Ammon's horn (tissue), 1 donor: ENCODE measurements around the gene TXNDC17.
"Not testable (repeated sequence)": the region's sequence is repeated elsewhere in the genome, so short reads cannot be mapped to it uniquely, and the experiment has no call there.

Experiments used
- DNase-seq: peaks from one replicate; pipeline ENCODE4 v3.0.0-alpha.2; 2016; ENCODE audit warnings: low spot score

TXNDC17 gene

DNA sequence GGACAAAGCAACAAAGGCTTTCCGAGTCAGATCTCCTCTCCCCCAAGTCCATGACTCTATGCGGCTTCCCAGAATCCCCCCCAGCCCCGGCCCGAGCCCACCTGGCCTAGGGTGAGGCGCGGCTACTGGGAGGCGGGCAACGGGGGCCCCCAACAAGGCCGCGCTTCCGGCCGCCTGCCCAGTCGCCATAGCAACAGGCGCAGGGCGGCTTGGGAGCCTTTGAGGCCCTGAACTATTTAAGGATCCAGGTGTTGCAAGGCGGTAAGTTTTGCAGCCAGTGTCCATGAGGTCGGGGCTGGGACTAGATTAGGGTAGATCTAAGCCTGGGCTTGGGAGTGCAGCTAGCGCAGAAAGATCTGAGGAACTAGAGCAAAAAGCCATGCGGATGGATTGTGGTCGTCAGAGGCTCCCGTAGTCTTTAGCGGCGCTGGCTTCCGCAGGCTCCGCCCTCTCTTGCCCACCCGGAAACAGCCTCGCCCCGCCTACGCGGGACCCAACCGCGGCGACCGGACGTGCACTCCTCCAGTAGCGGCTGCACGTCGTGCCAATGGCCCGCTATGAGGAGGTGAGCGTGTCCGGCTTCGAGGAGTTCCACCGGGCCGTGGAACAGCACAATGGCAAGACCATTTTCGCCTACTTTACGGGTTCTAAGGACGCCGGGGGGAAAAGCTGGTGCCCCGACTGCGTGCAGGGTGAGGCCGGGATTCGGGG is at the start of gene TXNDC17, which contains the start of gene KIAA0753:
TSS of gene TXNDC17 (plus strand) at position 525 of the 711 bp plus-strand sequence. CDS start at position 548, 23 bp downstream.
TSS of gene KIAA0753 (minus strand) at position 176 of the 711 bp plus-strand sequence. CDS start 5,608 bp downstream, outside the sequence.
- DNase-seq = peak; percentile 90

- DNase-seq = no peak
Measured at GRCh38 chr17:6591599-6592158, 49.2 kb upstream of the TXNDC17 start.

- DNase-seq = no peak
Measured at GRCh38 chr17:6592173-6592572, 48.7 kb upstream of the TXNDC17 start.

- DNase-seq = not testable (repeated sequence)
Measured at GRCh38 chr17:6593371-6593770, 47.5 kb upstream of the TXNDC17 start.

DNA sequence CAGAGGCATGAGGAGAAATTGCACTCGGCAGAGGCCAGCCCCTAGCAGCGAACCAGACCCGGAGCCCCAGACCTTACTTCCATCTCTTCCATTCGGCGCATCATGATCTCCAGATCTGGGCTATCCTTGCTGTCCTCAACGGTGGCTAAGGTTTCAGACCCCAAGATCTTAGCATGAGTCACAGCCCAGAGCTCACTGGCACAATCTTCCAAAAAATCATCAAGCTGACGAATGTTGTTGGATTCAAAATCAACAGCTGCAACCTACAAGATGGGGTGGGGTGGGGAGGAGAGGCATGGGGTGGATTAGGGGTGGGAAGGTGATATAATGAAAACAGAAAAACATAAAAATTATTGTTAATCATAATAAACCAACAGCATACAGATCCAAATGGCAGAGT is 44.8 kb upstream of the TXNDC17 start:
- DNase-seq = no peak

DNA sequence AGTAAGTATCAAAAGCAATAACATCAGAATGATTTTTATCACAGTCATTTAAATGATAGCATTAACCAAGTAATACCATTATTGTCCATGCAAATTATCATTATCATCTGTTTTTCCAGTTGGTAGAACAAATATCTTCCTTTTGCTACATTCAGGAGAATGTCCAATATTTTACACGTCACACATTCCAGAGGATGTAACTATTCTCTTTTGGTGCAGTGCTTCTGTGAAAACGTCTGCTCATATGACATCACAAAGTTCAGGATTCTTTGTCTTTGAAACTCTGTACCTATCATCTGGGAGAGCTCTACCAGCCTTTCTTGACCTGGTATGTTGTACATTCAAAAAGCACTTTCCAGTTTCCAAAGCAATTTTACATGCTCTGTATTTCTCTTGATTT is 44.3 kb upstream of the TXNDC17 start:
- DNase-seq = no peak

- no peak for DNase-seq
Measured at GRCh38 chr17:6596941-6597340, 43.9 kb upstream of the TXNDC17 start.

- no peak for DNase-seq
Measured at GRCh38 chr17:6597727-6598126, 43.1 kb upstream of the TXNDC17 start.

DNA sequence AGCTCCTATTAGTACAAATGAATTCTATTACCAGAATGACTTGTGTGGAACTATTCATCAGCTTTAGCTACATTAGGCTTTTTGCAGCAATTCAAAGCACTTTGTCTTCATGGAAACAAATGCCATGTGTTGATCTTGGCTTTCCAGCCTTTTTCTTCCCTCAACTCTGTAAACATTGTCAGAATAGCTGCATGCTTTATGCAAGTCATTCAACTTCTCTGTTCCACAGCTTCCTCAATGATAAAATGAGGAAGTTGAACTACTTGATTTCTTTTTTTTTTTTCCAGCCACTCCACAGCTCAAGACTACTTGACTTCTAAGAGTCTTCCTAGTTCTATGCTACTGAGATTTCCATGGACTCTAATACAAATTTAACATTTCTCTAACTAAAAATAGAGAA is 41.5 kb upstream of the TXNDC17 start:
- DNase-seq = peak; percentile 72

- no peak for DNase-seq
Measured at GRCh38 chr17:6602141-6602540, 38.7 kb upstream of the TXNDC17 start.

DNA sequence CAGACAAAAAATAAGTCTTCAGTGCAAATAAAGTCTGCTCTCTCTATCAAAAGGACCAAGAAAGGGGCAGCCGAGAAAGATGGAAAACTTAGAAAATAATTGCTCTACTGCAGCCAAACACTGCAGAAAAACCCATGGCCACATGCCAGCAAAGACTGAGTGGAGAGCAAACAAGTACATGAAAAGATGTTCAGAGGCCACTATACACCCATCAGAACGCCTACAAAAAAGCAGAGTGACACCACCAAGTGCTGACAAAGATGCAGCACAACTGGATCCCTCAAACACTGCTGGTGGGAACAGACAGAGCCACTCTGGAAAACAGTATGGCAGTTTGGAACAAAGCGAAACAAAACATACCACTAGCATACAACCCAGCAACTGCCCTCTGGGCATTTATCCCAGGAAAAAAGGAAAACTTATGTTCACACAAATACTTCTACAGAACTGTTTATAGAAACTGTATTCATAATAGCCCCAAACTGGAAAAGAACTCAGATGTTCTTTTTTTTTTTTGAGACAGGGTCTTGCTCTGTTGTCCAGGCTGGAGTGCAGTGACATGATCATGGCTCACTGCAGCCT is 37.0 kb upstream of the TXNDC17 start:
- DNase-seq = peak; percentile 19

DNA sequence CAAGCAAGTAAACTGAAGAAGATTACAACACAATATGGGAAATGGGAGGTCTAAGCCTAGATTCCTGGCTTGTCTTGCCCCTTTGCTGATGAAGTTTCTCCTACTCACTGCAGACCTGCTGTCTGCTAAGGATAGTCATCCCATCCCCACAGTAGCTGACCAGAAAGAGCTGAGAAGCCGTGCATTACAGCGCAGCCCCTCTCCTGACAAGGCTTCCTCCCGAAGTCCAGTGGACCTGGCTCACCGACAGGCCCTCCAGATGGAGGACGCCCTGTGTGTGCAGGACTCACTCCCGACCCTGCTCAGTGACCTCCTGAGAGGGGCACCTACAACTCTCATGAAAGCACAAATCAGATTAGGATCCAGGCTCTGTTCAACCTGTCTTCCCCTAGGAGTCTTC is 35.7 kb upstream of the TXNDC17 start:
- no peak for DNase-seq

GRCh38 chr17:6608321-6608720 is 32.5 kb upstream of the TXNDC17 start:
- no peak for DNase-seq

DNA sequence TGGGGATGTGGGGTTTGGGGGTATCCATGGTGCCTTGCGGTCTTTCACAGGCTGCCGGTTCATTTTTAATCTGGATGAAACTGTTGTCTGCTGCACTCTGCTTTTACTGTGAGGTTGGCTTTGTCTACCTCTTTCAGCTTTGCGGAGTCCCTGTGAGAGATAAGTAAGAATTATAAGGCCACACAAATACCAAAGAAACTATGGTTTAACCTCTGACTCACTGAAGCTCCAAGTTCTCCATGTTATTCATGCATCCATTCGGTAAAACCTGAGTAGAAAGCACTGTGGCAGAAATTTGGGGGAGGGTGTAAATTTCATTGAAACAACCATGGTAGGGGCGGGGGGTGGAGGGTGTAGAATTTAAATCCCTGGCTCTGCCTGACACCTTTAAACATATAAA is 30.8 kb upstream of the TXNDC17 start:
- DNase-seq = no peak

GRCh38 chr17:6611231-6611630 is 29.6 kb upstream of the TXNDC17 start:
- DNase-seq = no peak

DNA sequence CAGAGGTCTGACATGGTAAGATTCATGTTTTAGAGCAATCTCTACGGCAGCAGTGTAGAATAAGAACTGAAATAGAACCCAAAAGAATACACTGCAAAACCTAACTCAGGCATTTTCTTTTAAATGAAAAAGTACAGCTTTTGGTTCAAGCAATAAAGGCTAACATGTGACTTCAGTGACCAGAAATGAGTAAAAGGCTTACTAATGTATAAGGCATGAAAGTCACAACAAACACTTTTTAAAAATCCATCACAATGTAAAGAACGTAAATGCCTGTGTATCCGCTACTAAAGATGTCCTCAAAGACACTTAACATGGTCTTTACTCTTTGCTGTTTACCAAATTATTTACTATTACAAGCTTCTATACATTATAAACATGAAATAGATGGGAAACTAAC is 16.9 kb upstream of the TXNDC17 start:
- no peak for DNase-seq

- no peak for DNase-seq
Measured at GRCh38 chr17:6626616-6627015, 14.2 kb upstream of the TXNDC17 start.

DNA sequence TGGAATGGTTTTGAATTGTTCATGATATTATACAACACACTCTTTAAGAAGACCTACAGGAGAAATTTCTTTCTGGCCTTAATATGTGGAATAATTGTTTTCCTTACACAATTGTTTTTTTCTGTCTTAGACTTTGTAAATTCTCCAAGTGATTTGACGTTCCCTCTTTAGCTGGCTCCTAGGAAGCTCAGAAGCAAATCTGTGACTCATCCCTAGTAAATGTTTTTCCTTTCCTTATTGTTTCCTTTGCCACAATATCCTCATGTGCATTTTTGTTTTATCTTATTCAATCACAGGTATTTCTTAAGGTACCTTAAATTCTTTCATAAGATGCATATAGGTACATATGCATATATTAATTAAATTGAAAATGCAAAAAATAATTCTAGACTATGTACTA is 13.8 kb upstream of the TXNDC17 start:
- DNase-seq = no peak

DNA sequence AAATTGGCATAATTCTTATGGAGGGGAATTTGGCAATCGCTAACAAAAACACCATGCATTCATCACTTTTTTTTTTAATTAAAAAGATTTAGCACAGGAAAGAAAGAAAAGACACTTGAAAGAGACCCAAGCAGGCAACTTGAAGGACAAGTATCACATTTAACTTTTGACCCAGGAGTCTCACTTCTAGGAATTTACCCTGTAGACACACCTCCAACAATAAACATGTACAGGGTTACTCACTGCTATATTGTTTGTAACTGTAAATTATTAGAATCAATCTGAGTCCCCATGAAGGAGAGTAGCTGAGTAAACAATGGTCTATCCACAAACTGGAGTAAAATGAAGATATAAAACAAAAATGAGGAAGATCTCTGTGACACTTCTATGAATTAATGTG is 10.5 kb upstream of the TXNDC17 start:
- DNase-seq = no peak

GRCh38 chr17:6632530-6632929 is 8.3 kb upstream of the TXNDC17 start:
- DNase-seq = no peak

- DNase-seq = no peak
Measured at GRCh38 chr17:6633263-6633662, 7.6 kb upstream of the TXNDC17 start.

GRCh38 chr17:6636105-6636504 is 4.8 kb upstream of the TXNDC17 start:
- no peak for DNase-seq
